GM21529 (cell line): ENCODE data around the gene CDKAL1.
A peak's percentile ranks its signal among the peaks of the same experiment; 100 is the strongest.

Experiments used
- ATAC-seq: cut with Tn5 transposase; IDR thresholded peaks from one replicate; pipeline ENCODE4 v1.9.1; 2021; ENCODE audit not compliant: unreplicated experiment

Gene CDKAL1

DNA sequence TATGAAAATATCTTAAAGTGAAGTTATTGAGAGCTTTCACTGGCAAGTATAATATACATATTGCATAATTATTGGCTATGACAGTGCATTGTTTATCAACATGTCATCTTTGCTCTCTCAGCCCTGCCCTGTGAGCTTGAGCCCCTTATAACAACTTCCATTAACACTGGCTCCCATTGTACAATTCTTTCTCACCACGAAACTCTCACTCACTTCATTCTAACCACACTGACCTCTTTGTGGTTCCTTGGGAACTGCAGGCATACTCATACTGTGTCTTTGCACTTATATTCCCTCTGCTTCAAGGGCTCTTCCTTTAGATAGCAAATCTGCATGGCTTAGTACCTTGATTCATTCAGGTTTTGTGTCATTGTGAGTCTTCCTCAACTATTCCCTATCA lies 411.8 kb downstream of the CDKAL1 start:
- ATAC-seq = peak; percentile 93

DNA sequence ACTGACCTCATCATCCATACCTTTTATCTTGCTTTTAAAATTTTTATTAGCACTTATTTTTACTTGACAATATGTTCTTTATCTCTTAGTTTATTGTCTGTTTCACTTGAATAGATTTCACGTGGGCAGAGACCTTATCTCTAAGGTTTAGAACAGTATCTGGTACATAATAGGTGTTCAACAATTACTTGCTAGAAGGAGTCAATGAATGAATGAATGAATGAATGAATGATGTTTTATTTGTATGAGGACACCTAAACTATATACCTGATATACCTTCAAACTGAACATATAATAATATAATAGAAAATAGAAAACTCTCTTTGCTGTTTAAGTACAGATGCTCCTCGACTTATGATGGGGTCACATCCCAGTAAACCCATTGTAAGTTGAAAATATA lies 412.6 kb downstream of the CDKAL1 start:
- no peak for ATAC-seq

DNA sequence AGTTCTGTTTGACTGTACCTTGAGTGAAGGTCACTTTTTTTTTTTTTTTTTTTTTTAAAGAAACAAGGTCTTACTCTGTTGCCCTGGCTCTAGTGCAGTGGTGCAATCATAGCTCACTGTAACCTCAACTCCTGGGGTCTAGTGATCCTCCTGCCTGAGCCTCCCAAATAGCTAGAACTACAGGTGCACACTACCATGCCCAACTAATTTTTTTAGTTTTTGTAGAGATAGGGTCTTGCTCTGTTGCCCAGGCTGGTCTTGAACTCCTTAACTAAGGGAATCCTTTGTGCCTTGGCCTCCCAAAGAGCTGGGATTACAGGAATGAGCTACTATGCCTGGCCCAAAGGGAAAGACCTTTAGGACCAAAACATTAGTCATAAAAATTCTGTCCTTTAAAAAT lies 413.7 kb downstream of the CDKAL1 start:
- no peak for ATAC-seq

DNA sequence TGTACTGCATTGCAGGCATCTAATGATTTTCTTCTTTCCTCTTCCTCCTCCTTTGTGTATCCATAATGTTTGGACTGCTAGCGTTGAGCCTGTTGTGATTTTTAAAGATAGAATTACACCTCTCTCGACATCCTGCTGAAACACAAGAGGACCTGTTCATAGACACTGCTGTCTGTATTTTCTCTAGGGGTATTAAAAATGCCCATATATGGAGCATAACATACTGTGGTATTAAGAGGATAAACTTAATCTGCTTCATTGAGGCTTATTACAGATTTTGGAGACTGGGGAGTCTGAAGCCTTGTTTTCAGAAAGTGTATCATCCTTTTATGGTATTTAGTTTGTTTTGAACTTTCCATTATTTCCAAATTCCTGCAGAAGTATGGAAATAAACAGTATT lies 414.3 kb downstream of the CDKAL1 start:
- ATAC-seq = no peak

DNA sequence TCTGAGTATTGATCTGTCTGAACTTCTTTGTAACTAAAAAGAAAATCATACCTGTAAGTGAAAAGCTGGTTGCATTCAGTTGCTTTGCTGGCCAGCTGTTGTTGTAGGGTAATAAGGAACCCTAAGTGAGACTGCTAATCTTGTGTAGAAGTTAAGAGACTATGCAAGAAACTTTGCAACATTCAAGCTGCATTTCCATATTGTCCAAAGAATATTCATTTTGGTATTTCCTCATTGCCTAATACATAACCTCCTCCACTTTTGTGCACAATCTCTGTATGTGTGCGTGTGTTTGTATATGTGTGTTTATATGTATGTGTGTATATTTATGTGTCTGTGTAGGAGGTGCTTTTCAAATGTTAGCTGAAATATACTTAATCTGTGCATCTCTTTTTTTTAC lies 414.9 kb downstream of the CDKAL1 start:
- ATAC-seq = no peak

DNA sequence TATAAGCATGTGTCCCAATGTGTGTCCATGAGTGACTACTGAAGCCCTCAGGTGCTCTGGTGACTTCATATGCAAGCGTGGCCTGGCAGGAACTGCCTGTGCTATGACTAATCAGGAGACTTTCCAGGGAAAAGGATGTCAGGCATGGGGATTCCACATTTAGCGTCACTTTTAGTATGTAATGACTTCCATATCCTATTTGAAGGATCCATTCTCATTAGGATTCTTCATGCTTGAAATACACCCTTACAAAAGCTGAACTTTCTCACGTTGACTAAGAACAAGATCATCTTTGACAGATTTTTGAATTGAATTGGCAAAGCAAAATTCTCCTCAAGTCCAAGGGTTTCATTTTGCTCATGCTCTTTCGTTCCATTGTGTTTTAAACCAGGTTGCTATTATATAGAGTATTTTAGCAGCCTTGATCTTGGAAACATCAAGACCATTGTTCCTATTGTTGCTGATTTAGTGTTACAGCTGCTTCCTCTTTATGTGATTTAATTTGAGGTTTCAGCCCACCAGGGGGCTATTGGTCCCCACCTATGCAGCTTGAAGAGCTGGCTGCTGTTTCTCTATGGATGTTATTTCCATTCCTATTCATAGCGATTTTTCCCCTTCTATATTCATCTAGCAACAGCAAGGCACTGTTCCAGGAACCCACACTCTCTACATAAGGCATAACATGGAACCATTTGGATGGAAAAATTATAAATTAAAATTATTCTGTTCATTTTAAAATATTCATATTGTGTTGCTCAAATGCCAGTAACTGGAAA lies 418.6 kb downstream of the CDKAL1 start:
- no peak for ATAC-seq

DNA sequence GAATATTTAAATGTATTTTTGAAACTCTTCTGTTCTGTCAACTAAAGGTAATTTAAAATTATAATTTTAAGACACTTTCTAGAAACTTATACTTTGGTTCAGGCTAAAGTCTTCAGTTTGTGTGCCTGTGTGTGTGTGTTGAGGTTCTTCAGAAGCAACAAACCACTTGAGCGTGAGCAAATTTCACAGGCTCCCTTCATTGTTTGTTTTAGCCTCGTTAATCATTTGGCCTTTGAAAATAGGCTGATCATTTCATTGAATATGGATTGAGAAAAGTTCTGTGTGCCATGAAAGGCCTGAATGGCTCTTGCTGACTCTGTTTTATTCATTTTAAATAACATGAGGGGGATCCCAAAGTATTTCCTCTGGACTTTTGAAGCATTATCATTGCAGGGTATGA lies 420.1 kb downstream of the CDKAL1 start:
- no peak for ATAC-seq

DNA sequence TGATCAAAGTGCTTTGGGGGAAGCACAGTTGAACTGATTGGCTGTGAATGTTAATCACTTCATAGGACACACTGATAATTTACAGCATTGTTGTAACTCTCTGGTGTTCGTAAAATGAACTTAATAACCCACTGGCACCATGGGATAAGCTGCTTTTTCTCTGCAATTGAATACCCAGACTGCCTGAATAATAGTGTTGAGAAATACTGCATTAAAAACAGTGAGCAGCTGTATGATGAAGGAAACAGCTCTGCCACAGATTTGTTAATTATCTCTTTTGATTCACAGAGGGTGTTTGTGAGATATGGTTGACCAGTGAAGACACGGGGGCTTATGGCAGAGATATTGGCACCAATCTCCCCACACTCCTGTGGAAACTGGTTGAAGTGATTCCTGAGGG lies 420.9 kb downstream of the CDKAL1 start:
- no peak for ATAC-seq

DNA sequence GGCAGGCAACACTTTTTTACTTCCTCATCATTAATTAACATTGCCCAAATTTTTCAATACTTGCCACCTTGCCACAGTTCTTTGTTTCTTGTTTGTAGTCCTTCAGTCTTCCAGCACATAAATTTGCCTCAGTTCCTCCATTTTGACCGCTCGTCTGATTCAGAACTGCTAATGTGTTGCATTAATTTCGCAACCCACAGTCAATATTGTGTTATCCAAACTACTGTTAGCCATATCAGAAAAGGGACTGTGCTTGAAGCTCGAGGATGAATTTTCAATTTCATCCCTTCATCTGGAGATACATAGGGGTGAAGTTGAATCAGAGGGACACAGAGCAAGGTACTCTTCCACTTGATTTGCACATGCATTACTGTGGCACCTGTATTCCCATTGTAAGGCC lies 421.5 kb downstream of the CDKAL1 start:
- ATAC-seq = no peak

DNA sequence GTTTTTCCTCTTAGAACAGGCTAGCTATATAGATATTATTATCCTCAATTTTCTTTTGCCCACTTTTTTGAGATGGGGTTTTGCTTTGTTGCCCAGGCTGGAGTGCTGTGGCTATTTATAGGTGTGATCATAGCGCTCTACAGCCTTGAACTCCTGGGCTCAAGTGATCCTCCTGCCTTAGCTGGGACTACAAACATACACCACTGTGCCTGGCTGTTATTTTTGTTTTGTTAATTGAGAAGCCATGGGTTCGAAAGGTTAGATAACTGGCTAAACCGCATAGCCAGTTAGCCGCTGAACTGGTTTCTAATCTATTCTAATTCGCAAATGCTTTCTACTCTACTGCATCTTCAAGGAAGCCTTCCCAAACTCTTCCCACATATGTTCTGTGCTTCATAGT lies 425.8 kb downstream of the CDKAL1 start:
- ATAC-seq = no peak

DNA sequence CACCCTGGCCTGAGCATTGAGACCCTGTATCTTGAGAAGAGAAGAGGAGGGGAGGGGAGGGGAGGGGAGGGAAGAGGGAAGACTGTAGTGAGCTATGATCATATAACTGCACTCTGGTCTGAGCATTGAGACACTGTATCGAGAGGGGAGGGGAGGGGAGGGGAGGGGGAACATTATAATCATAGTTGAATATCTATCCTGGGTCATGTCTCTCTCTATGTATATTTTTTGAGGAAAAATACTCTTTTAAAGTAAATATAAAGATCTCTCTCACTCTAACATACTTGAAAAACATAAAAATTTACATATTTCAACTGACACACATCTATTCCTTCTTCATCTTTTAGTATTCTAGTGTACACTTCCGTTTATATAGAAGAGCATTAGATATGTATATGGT lies 431.0 kb downstream of the CDKAL1 start:
- ATAC-seq = no peak

DNA sequence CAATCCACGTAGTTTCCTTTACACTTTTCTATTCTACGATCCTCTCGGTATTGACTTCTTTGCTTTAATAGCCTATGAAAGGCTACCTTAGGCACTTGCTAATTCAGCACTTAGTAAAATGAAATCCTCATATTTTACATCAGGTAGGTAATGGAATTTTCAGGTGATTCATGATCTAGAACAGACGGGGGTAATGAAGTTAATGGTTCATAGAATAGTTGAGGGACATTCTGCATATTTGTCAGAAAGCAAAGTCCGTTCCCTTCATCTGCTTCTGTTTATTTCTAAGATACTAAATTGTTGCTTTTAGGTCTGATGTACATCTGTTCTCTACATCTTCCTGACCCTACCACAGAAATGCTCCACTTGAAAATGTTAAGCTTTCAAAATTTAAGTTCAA lies 431.7 kb downstream of the CDKAL1 start:
- ATAC-seq = no peak

DNA sequence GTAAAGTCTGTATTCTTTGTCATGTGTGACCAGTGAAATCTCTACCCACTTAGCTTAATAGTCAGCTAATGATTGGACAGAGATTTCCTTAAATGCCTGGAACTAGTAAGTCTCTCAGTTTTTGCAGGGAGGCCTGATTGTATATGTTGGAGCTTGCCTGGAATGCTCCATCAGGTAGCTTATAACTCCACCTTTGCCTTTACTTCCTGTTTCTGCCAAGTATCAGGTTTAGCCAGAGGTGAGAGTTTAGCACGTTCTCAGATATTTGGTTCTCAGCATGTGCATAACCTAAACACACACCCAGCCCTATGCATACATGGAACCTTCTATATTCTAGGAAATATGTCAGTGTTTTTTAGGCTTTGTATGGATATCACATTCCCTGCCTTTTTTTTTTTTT lies 435.3 kb downstream of the CDKAL1 start:
- ATAC-seq = no peak

DNA sequence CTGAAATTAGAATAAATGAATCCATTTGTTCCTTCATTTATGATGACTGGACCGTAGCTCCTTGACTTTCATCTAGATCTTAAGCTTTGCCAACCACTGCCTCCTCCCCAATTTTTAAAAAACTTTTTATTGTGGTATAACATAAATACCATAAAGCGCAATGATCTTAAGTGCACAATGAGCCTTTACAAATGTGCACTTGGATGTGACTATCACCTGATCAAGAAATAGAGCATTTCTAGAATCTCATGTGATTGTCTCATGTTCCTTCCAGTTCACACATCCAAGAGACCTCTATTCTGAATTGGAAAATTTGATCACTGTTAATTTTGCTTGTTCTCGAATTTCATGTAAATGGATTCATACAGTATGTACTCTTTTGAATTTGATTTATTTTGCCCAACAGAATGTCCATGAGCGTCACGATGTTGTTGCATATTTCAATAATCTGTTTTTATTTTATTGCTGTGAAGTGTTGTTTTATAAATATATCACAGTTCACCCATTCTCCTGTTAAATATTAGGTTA lies 442.2 kb downstream of the CDKAL1 start:
- no peak for ATAC-seq

DNA sequence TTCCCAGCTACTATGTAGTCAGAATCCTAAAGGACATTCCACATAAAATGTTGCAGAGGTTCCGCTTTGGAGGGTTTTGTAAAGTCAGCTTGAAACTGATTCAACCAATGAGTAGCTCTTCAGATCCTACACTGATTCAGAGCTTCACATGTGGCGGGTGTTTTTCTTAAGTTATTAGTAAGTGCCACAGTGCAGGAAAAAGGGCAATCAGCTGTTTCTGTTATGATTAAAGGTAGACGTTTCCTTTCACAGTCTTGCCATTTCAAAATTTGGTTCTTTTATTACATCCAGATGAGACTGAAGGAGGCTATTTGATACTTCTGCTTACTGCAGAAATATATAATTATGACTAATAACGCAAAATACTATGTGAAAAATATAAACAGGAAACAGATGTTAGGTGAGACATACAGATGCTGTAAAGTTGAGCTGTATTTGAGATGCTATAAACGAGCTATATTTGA lies 443.9 kb downstream of the CDKAL1 start:
- peak; percentile 88 for ATAC-seq

DNA sequence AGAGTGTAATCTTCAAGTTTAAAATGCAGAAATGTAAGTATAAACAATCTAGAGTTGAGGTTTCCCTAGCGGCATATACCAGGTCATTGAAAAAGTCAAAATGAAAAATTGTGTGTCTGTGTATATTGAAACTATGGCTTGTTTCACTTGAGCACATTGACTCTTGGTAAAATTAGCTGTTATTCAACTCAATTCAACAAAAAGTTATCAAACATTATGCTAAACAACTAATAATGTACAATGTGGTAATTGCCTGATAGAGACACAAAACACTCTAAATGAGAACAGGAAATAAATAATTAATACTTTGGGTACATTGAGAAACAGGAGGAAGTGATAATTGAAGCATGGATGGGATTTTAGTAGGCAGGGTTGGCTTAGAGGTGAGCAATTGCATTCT lies 444.8 kb downstream of the CDKAL1 start:
- no peak for ATAC-seq

DNA sequence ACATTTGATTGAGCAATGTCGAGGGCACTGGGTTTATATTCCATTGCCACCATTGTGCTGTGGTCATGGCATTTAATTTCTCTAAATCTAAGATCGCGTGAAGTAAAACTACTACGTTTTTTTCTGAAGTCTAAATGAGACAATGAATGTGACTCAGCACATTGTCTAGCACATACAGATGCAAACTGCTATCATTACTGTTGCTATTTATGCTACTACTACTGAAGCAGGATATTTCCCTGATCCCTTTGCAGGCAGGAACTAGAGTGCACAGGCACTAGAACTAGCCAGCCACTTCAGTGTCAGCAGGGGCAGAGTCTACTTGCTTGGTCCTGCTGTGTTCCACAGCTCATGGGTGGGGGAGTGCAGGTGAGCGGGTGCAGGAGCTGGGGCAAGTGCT lies 449.7 kb downstream of the CDKAL1 start:
- no peak for ATAC-seq

DNA sequence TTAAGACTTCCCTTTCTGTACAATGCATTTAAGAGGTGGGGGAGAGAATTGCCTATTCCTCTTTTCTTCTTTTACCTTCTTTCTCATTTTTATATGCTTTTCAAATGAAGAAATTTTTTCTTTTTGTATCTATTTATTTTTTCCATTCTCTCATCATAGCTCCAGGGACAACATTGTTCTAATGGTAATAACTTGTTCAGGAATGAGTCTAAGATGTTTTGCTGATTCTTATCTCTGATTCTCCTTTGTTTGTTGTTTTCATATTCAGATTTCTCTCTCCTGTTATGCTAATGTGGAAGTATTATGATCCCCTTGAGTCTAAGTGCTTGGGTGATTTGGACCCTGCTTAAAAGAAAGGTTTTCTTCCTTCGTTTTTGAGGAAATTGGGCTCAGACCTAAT lies 451.6 kb downstream of the CDKAL1 start:
- no peak for ATAC-seq

DNA sequence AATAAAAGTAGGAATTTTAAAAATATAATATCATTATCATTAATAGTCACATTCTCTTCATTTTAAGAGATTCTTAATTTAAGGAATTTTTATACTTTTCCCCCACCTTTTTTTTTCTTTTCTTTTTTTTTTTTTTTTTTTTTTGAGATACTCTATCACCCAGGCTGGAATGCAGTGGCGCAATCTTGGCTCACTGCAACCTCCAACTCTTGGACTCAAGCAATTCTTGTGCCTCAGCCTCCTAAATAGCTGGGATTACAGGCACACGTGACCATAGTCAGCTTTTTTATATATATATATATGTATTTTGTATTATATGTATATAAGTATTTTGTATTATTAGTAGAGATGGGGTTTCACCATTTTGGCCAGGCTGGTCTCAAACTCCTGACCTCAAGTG lies 457.7 kb downstream of the CDKAL1 start:
- no peak for ATAC-seq

DNA sequence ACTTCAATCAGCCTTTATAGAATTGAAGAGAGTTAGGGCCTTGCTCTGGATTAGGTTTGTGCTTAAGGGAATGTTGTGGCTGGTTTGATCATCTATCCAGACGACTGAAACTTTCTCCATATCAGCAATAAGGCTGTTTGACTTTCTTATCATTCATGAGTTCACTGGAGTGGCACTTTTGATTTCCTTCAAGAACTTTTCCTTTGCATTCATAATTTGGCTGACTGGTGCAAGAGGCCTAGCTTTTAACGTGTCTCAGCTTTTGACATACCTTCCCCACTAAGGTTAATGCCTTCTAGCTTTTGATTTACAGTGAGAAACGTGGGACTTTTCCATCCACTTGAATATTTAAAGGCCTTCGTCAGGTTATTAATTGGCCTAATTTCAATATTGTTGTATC lies 461.8 kb downstream of the CDKAL1 start:
- no peak for ATAC-seq

DNA sequence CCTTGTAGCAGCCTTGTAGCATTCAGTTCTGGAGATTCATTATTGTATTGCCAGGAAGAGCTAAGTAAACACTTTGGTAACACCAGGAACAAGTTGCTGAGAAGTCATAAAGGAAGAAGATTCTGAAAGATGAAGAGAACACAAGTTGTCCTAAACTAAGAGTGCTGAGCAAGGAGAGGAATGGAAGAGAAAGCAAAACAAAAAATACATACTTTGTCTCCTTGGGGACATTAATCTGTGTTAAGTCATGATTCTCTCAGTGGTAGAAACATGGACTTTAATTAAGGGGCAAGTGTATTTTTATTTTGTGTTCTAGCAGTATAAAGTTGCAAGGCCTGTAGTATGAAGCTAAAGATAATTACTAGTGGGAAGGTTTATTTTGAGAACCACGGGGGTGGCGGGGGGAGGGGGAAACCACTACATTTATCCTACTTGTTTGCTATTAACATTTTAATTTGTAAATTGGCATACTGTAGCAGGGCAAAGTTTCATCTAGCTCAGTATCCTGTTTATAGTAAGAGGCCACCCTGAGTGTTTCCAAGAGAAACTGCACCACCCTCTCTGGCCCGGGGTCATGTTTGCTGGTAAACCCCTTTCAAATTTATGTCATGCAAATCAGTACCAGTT lies 463.0 kb downstream of the CDKAL1 start:
- ATAC-seq = no peak

DNA sequence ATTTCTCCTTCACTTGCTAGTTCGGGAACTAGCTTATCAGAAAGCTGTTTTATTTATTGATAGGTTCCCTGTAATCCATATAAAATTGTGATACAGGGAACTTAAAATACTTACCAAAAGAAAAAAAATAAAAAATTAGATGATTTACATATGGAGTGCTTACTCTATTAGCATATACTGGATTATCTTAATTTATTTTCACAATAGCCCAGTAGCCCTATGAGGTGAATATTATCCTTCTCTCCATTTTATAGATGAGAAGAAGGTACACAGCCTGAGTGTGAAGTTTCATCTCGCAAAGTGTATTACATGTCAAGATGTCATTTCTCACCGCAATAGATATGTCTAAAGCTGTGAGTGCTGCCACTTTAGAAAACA lies 463.5 kb downstream of the CDKAL1 start:
- ATAC-seq = no peak
